ENCODE results near the gene AZIN2. TPM values are rescaled to one million over a fixed set of nuclear protein-coding genes. Genes with fewer than 3 reads are reported as not detected.

The AZIN2 gene
- total and polyA plus RNA-seq, 4 donors, result 0.68 to 2.6 (median 0.74) TPM

GRCh38 chr1:33118274-33118673, 37.3 kb downstream of the AZIN2 start:
- peak; percentile 14 for DNase-seq (ENCODE audit: low spot score)
- no peaks in the 10 kb centered on the region for H3K4me1 ChIP-seq (ENCODE audit: control insufficient read depth in 4 of 4, insufficient read depth in 4 of 4, low read length in 3 of 4)
- H3K27ac ChIP-seq (ENCODE audit: low read depth in 1 of 2, low read length in 2 of 2), result no peak overlapping the region
- no peaks in the 10 kb centered on the region for H3K36me3 ChIP-seq (ENCODE audit: control insufficient read depth in 4 of 4, insufficient read depth in 3 of 4, low read depth in 1 of 4, low read length in 3 of 4)
- no peak overlapping the region for H3K4me3 ChIP-seq (ENCODE audit: low read depth in 1 of 3, low read length in 3 of 3)
- H3K9me3 ChIP-seq (ENCODE audit: control insufficient read depth in 4 of 4, low read length in 3 of 4), result no peaks in the 10 kb centered on the region
- 84% methylated on average over 4 of the region's 4 CpGs for WGBS
- H3K9ac ChIP-seq (ENCODE audit: low read depth in 1 of 2, low read length in 2 of 2), result no peak overlapping the region
- no peaks in the 10 kb centered on the region for H3K27me3 ChIP-seq (ENCODE audit: control insufficient read depth in 4 of 4, insufficient read depth in 4 of 4, low read length in 3 of 4)
- TF ChIP-seq RAD21 (IDR thresholded peaks at IDR 0.05) (no peak), FOXA2 (IDR thresholded peaks at IDR 0.05) (no peak), JUND (IDR thresholded peaks at IDR 0.05) (no peak), TAF1 (conservative IDR thresholded peaks at IDR 0.05) (no peak), FOXA1 (IDR thresholded peaks at IDR 0.05) (no peak), EGR1 (IDR thresholded peaks at IDR 0.05; ENCODE audit: low read depth in 2 of 2) (no peak), RXRA (IDR thresholded peaks at IDR 0.05) (no peak), GABPA (IDR thresholded peaks at IDR 0.05 in 1 of 2, conservative IDR thresholded peaks at IDR 0.05 in 1 of 2) (no peak), SP1 (IDR thresholded peaks at IDR 0.05) (no peak), CTCF (IDR thresholded peaks at IDR 0.05; ENCODE audit: low read depth, low read length, missing input control) (no peak), HNF4A (conservative IDR thresholded peaks at IDR 0.05) (no peak), YY1 (IDR thresholded peaks at IDR 0.05) (no peak), MAX (IDR thresholded peaks at IDR 0.05) (no peak), HNF4G (IDR thresholded peaks at IDR 0.05) (no peak), NR2F2 (IDR thresholded peaks at IDR 0.05) (no peak), ATF3 (IDR thresholded peaks at IDR 0.05) (no peak)
- TF ChIP-seq, protein P1, sequence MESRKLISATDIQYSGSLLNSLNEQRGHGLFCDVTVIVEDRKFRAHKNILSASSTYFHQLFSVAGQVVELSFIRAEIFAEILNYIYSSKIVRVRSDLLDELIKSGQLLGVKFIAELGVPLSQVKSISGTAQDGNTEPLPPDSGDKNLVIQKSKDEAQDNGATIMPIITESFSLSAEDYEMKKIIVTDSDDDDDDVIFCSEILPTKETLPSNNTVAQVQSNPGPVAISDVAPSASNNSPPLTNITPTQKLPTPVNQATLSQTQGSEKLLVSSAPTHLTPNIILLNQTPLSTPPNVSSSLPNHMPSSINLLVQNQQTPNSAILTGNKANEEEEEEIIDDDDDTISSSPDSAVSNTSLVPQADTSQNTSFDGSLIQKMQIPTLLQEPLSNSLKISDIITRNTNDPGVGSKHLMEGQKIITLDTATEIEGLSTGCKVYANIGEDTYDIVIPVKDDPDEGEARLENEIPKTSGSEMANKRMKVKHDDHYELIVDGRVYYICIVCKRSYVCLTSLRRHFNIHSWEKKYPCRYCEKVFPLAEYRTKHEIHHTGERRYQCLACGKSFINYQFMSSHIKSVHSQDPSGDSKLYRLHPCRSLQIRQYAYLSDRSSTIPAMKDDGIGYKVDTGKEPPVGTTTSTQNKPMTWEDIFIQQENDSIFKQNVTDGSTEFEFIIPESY (IDR thresholded peaks at IDR 0.05), result no peak
- TF ChIP-seq, protein P2, sequence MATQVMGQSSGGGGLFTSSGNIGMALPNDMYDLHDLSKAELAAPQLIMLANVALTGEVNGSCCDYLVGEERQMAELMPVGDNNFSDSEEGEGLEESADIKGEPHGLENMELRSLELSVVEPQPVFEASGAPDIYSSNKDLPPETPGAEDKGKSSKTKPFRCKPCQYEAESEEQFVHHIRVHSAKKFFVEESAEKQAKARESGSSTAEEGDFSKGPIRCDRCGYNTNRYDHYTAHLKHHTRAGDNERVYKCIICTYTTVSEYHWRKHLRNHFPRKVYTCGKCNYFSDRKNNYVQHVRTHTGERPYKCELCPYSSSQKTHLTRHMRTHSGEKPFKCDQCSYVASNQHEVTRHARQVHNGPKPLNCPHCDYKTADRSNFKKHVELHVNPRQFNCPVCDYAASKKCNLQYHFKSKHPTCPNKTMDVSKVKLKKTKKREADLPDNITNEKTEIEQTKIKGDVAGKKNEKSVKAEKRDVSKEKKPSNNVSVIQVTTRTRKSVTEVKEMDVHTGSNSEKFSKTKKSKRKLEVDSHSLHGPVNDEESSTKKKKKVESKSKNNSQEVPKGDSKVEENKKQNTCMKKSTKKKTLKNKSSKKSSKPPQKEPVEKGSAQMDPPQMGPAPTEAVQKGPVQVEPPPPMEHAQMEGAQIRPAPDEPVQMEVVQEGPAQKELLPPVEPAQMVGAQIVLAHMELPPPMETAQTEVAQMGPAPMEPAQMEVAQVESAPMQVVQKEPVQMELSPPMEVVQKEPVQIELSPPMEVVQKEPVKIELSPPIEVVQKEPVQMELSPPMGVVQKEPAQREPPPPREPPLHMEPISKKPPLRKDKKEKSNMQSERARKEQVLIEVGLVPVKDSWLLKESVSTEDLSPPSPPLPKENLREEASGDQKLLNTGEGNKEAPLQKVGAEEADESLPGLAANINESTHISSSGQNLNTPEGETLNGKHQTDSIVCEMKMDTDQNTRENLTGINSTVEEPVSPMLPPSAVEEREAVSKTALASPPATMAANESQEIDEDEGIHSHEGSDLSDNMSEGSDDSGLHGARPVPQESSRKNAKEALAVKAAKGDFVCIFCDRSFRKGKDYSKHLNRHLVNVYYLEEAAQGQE (IDR thresholded peaks at IDR 0.05), result no peak

All from liver (tissue), 9 donors.